Stimulated activated CD8-positive, alpha-beta memory T cell treated with anti-CD3 and anti-CD28 coated beads, Interleukin-2, amount 100 ng/mL, for 1 hour (primary cell): ENCODE measurements around the gene AGFG2.

Source experiments
- DNase-seq, 2 donors: peaks; one replicate each; pipeline ENCODE4 v3.0.0-alpha.2; 2020; ENCODE audit warnings: low read depth in 2 of 2

Gene AGFG2

GRCh38 chr7:100586266-100587025, 47.4 kb downstream of the AGFG2 start, which contains the start of gene FBXO24:
TSS of gene FBXO24 (plus strand) at chr7:100586328. CDS start at chr7:100586626, 298 bp downstream.
- DNase-seq = peak; percentile 98

GRCh38 chr7:100588438-100588837, 49.4 kb downstream of the AGFG2 start:
- no peak for DNase-seq

- no peak for DNase-seq
Observed at GRCh38 chr7:100589341-100589947, 50.4 kb downstream of the AGFG2 start.

GRCh38 chr7:100590077-100590737, 51.2 kb downstream of the AGFG2 start:
- no peak for DNase-seq

GRCh38 chr7:100591596-100591995, 52.6 kb downstream of the AGFG2 start:
- DNase-seq = no peak

GRCh38 chr7:100595188-100595587, 56.2 kb downstream of the AGFG2 start:
- no peak for DNase-seq

GRCh38 chr7:100598425-100598824, 59.4 kb downstream of the AGFG2 start:
- no peak for DNase-seq

GRCh38 chr7:100599911-100600729, 61.1 kb downstream of the AGFG2 start:
- no peak for DNase-seq

GRCh38 chr7:100600730-100601038, 61.7 kb downstream of the AGFG2 start:
- DNase-seq = no peak

- no peak for DNase-seq
Observed at GRCh38 chr7:100602889-100603725, 64.1 kb downstream of the AGFG2 start.

- DNase-seq = no peak
Observed at GRCh38 chr7:100603726-100604027, 64.7 kb downstream of the AGFG2 start.

GRCh38 chr7:100604028-100604975, 65.3 kb downstream of the AGFG2 start:
- DNase-seq = peak; percentile 43 to 59

GRCh38 chr7:100604976-100605911, 66.2 kb downstream of the AGFG2 start:
- DNase-seq = no peak

GRCh38 chr7:100606313-100606712, 67.3 kb downstream of the AGFG2 start:
- no peak for DNase-seq

- DNase-seq = no peak
Observed at GRCh38 chr7:100607111-100607510, 68.1 kb downstream of the AGFG2 start.

- DNase-seq = no peak
Observed at GRCh38 chr7:100609958-100610357, 71.0 kb downstream of the AGFG2 start.

- peak; percentile 94 to 97 for DNase-seq
Observed at GRCh38 chr7:100611983-100612729, 73.2 kb downstream of the AGFG2 start, which contains the start of gene MOSPD3. TSS of gene MOSPD3 (plus strand) at chr7:100612540. CDS start at chr7:100612792, 252 bp downstream.

GRCh38 chr7:100612730-100613390, 73.9 kb downstream of the AGFG2 start:
- no peak for DNase-seq
